H1 (cell line): ENCODE results near the gene KRTAP17-1. TPM values are rescaled to one million over a fixed set of nuclear protein-coding genes. Genes with fewer than 3 reads are reported as not detected.

Experiments used
- CTCF ChIA-PET: fragments of 300-600 bp; sonication (Branson Sonifier 250); formaldehyde crosslinking; loops from one replicate; lab custom pipeline; 2021; ENCODE audit not compliant: partially characterized antibody; lab: Charles Lee
- POLR2A ChIA-PET: fragments of 300-600 bp; sonication (Branson Sonifier 250); formaldehyde crosslinking; loops from one replicate; lab custom pipeline; 2021; ENCODE audit warnings: inconsistent platforms; ENCODE audit not compliant: partially characterized antibody; lab: Charles Lee
- DNase-seq, 2 experiments: peaks; one replicate each; pipeline versions ENCODE4 v3.0.0 to v3.0.0-alpha.2; 2010 to 2022; ENCODE audit warnings: low spot score in 2 of 2, low read depth in 1 of 2, mixed read lengths in 1 of 2
- FAIRE-seq: peaks from 2 replicates; lab custom pipeline; 2011; peaks lifted over from hg19 to GRCh38; lab: Jason Lieb, UNC
- H2AFZ ChIP-seq: 2 replicates; pipeline ENCODE4 v1.8.1; 2012; ENCODE audit warnings: low read length, inconsistent platforms
- H2AK5ac ChIP-seq: 2 replicates; pipeline ENCODE4 v1.6.1; 2013; ENCODE audit warnings: low read depth, low read length
- H2BK120ac ChIP-seq: replicated peaks from 2 replicates; pipeline ENCODE3; 2013; ENCODE audit warnings: low read depth, low read length, inconsistent platforms
- H2BK12ac ChIP-seq: 2 replicates; pipeline ENCODE4 v1.6.1; 2013; ENCODE audit warnings: low read depth, low read length
- H2BK15ac ChIP-seq: 2 replicates; pipeline ENCODE4 v1.6.1; 2013; ENCODE audit warnings: low read length
- H2BK20ac ChIP-seq: 2 replicates; pipeline ENCODE4 v1.6.1; 2013; ENCODE audit warnings: low read length
- H2BK5ac ChIP-seq: 2 replicates; pipeline ENCODE4 v1.6.1; 2013; ENCODE audit warnings: low read depth, low read length
- H3K14ac ChIP-seq: 2 replicates; pipeline ENCODE4 v1.6.1; 2013; ENCODE audit warnings: inconsistent platforms; ENCODE audit not compliant: insufficient read length
- H3K18ac ChIP-seq: 2 replicates; pipeline ENCODE4 v1.6.1; 2013; ENCODE audit warnings: low read length; ENCODE audit errors: extremely low read depth
- H3K23ac ChIP-seq: 2 replicates; pipeline ENCODE4 v1.6.1; 2013; ENCODE audit warnings: inconsistent platforms; ENCODE audit not compliant: insufficient read length
- H3K23me2 ChIP-seq: 2 replicates; pipeline ENCODE4 v1.6.1; 2013; ENCODE audit warnings: low read depth, low read length
- H3K27ac ChIP-seq: 2 replicates; pipeline ENCODE4 v1.6.1; 2011; ENCODE audit warnings: low read depth, low read length, inconsistent platforms
- H3K27me3 ChIP-seq, 4 experiments: replicated peaks in 1 of 4; 1 replicate in 1 of 4; 2 replicates in 3 of 4; pipeline versions ENCODE4 v1.6.1 to v1.8.1; 2011 to 2013; ENCODE audit warnings: low read length in 3 of 4, mild to moderate bottlenecking in 3 of 4, inconsistent platforms in 2 of 4, mixed read lengths in 2 of 4, moderate library complexity in 1 of 4; ENCODE audit not compliant: control insufficient read depth in 3 of 4, insufficient read depth in 3 of 4; ENCODE audit errors: extremely low read depth in 1 of 4
- H3K36me3 ChIP-seq, 4 experiments: 2 replicates each; pipeline versions ENCODE4 v1.6.1 to v1.8.1; 2011 to 2013; ENCODE audit warnings: mild to moderate bottlenecking in 4 of 4, low read length in 3 of 4, moderate library complexity in 2 of 4, control low read depth in 1 of 4, inconsistent platforms in 1 of 4; ENCODE audit not compliant: insufficient read depth in 4 of 4, control insufficient read depth in 2 of 4
- H3K4ac ChIP-seq: replicated peaks from 2 replicates; pipeline ENCODE3; 2013; ENCODE audit warnings: low read length, low read depth, mixed read lengths, inconsistent platforms; ENCODE audit not compliant: insufficient read length
- H3K4me1 ChIP-seq, 4 experiments: replicated peaks in 1 of 4; 1 replicate in 1 of 4; 2 replicates in 3 of 4; pipeline versions ENCODE4 v1.6.1 to v1.8.1; 2011 to 2013; ENCODE audit warnings: low read length in 3 of 4, inconsistent platforms in 2 of 4, mixed read lengths in 1 of 4; ENCODE audit not compliant: insufficient read depth in 4 of 4, control insufficient read depth in 3 of 4
- H3K4me2 ChIP-seq, 2 experiments: 2 replicates each; pipeline versions ENCODE4 v1.6.1 to v1.8.1; 2011 to 2013; ENCODE audit warnings: low read depth in 2 of 2, low read length in 2 of 2, control low read depth in 1 of 2, inconsistent platforms in 1 of 2, mild to moderate bottlenecking in 1 of 2; ENCODE audit not compliant: insufficient read depth in 1 of 2
- H3K4me3 ChIP-seq, 4 experiments: fragments of 200-600, 300-600 bp in 1 of 4; sonication (generic), shearing (Covaris generic), sonication (Bioruptor Twin) in 1 of 4; 2 replicates each; pipeline versions ENCODE4 v1.5.1 to v1.8.1; 2011 to 2016; ENCODE audit warnings: low read length in 4 of 4, low read depth in 3 of 4, control low read depth in 2 of 4, inconsistent platforms in 2 of 4, mild to moderate bottlenecking in 2 of 4, mixed read lengths in 1 of 4, moderate library complexity in 1 of 4; ENCODE audit not compliant: insufficient read depth in 2 of 4; ENCODE audit errors: extremely low read depth in 1 of 4
- H3K56ac ChIP-seq: replicated peaks from 2 replicates; pipeline ENCODE3; 2013; ENCODE audit warnings: low read depth, mild to moderate bottlenecking, mixed read lengths, low read length, inconsistent platforms; ENCODE audit not compliant: insufficient read length
- H3K79me1 ChIP-seq: 2 replicates; pipeline ENCODE4 v1.6.1; 2013; ENCODE audit warnings: low read depth, low read length, control low read depth
- H3K79me2 ChIP-seq, 2 experiments: 2 replicates each; pipeline versions ENCODE4 v1.6.1 to v1.8.1; 2012 to 2013; ENCODE audit warnings: low read length in 2 of 2, mild to moderate bottlenecking in 2 of 2, inconsistent platforms in 1 of 2; ENCODE audit not compliant: insufficient read depth in 2 of 2, control insufficient read depth in 1 of 2
- H3K9ac ChIP-seq, 4 experiments: replicated peaks in 1 of 4; 1 replicate in 1 of 4; 2 replicates in 3 of 4; pipeline versions ENCODE4 v1.6.1 to v1.8.1; 2011 to 2013; ENCODE audit warnings: low read depth in 3 of 4, low read length in 3 of 4, control low read depth in 2 of 4, mild to moderate bottlenecking in 2 of 4, moderate library complexity in 2 of 4, inconsistent platforms in 1 of 4; ENCODE audit errors: extremely low read depth in 1 of 4
- H3K9me3 ChIP-seq, 2 experiments: 2 replicates each; pipeline versions ENCODE4 v1.6.1 to v1.8.1; 2012 to 2013; ENCODE audit warnings: mild to moderate bottlenecking in 2 of 2, moderate library complexity in 2 of 2, control low read depth in 1 of 2, inconsistent platforms in 1 of 2, low read depth in 1 of 2, low read length in 1 of 2, mixed read lengths in 1 of 2; ENCODE audit not compliant: insufficient read depth in 2 of 2
- H4K20me1 ChIP-seq, 2 experiments: replicated peaks in 1 of 2; 2 replicates each; pipeline versions ENCODE3 to v1.8.1; 2011 to 2013; ENCODE audit warnings: inconsistent platforms in 2 of 2, low read length in 2 of 2, mild to moderate bottlenecking in 1 of 2; ENCODE audit not compliant: insufficient read depth in 2 of 2, control insufficient read depth in 1 of 2
- H4K5ac ChIP-seq: 2 replicates; pipeline ENCODE4 v1.6.1; 2013; ENCODE audit warnings: low read length, low read depth, mixed read lengths, inconsistent platforms; ENCODE audit not compliant: insufficient read length
- H4K8ac ChIP-seq: 2 replicates; pipeline ENCODE4 v1.8.0; 2013; ENCODE audit warnings: mild to moderate bottlenecking, moderate library complexity, low read length, inconsistent platforms; ENCODE audit not compliant: insufficient read depth; ENCODE audit errors: extremely low read depth
- H4K91ac ChIP-seq: replicated peaks from 2 replicates; pipeline ENCODE3; 2013; ENCODE audit warnings: low read length, mixed read lengths, inconsistent platforms; ENCODE audit not compliant: insufficient read length
- CEBPB ChIP-seq: IDR thresholded peaks from 2 replicates; pipeline ENCODE4 v1.6.1; 2012; ENCODE audit warnings: low read depth, low read length
- EP300 ChIP-seq, 2 experiments: IDR thresholded peaks; 1 replicate in 1 of 2; 2 replicates in 1 of 2; pipeline ENCODE4 v1.6.1; 2011 to 2012; ENCODE audit warnings: low read depth in 2 of 2, low read length in 2 of 2, mild to moderate bottlenecking in 2 of 2, borderline replicate concordance in 1 of 2, inconsistent platforms in 1 of 2, moderate library complexity in 1 of 2
- NANOG ChIP-seq: IDR thresholded peaks from 2 replicates; pipeline ENCODE4 v1.6.1; 2011; ENCODE audit warnings: low read length, low read depth, mild to moderate bottlenecking, inconsistent platforms; ENCODE audit not compliant: insufficient read depth, poor library complexity, severe bottlenecking
- SIRT6 ChIP-seq: IDR thresholded peaks from one replicate; pipeline ENCODE4 v1.7.1; 2012; ENCODE audit warnings: low read length, inconsistent platforms
- SP1 ChIP-seq: IDR thresholded peaks from 2 replicates; pipeline ENCODE4 v1.6.1; 2011; ENCODE audit warnings: low read depth, low read length
- SP2 ChIP-seq: IDR thresholded peaks from 2 replicates; pipeline ENCODE4 v1.6.1; 2012; ENCODE audit warnings: mild to moderate bottlenecking, low read length, inconsistent platforms
- SRF ChIP-seq: IDR thresholded peaks from 2 replicates; pipeline ENCODE4 v1.6.1; 2011; ENCODE audit warnings: mild to moderate bottlenecking, low read depth, low read length, moderate library complexity
- TAF7 ChIP-seq: optimal IDR thresholded peaks from 2 replicates; pipeline ENCODE3; 2011; ENCODE audit warnings: low read depth, mild to moderate bottlenecking, inconsistent platforms, low read length, moderate library complexity, borderline replicate concordance
- TBP ChIP-seq: IDR thresholded peaks from 2 replicates; pipeline ENCODE4 v1.6.1; 2011; ENCODE audit warnings: low read depth, low read length, improper control_type of control experiment
- TEAD4 ChIP-seq: IDR thresholded peaks from 2 replicates; pipeline ENCODE4 v1.6.1; 2012; ENCODE audit warnings: low read depth, low read length, inconsistent platforms, mixed read lengths
- YY1 ChIP-seq: IDR thresholded peaks from 2 replicates; pipeline ENCODE4 v1.6.1; 2011; ENCODE audit warnings: low read depth, mild to moderate bottlenecking, low read length
- ZNF274 ChIP-seq: IDR thresholded peaks from 2 replicates; pipeline ENCODE4 v1.7.0; 2012; ENCODE audit warnings: low read length, borderline replicate concordance; ENCODE audit errors: extremely low read depth
- WGBS, 2 experiments: shearing (Covaris generic) in 1 of 2; methylation state at CpG; one replicate each; pipeline versions ENCODE4 v1.1.6 to v1.1.7; 2013 to 2015; ENCODE audit warnings: low lambda C conversion rate in 2 of 2, mixed read lengths in 2 of 2, inconsistent platforms in 1 of 2, low coverage in 1 of 2, missing lambda C conversion rate in 1 of 2; ENCODE audit not compliant: insufficient replicate concordance in 2 of 2, insufficient coverage in 1 of 2, insufficient read length in 1 of 2; ENCODE audit errors: extremely low coverage in 1 of 2, missing lambda C conversion rate in 1 of 2; 5-methylcytosine and 5-hydroxymethylcytosine counted together
- polyA plus RNA-seq, 7 experiments: library from polyadenylated mRNA; depleted of rRNA in 3 of 7; stranded (reverse) in 5 of 7; unstranded in 2 of 7; fragments of >200 nt in 5 of 7; fragments of 200-250 nt in 2 of 7; gene quantifications; 1 replicate in 5 of 7; 2 replicates in 1 of 7; 4 replicates in 1 of 7; pipeline versions ENCODE4 v1.2.1 to v1.2.3, GENCODE V29; 2011 to 2013; ENCODE audit warnings: missing spikeins in 2 of 7, mixed read lengths in 2 of 7
- total RNA-seq: library from RNA; stranded (reverse); fragmentation: NEBNext Ultra II Directional; extraction: Animal tissue kit (Norgen Biotek cat#: 25700); gene quantifications from 2 replicates; pipeline ENCODE4 v1.2.1, GENCODE V29; 2021

Gene KRTAP17-1
- total and polyA plus RNA-seq, 2 of the 8 experiments (the other 6 are each of a cell fraction or from before 2014, with no cell fraction given), result not detected

GRCh38 chr17:41318231-41318630 lies 2.7 kb upstream of the KRTAP17-1 start:
- Histone ChIP-seq H4K8ac (no peak overlapping the region), H2BK5ac (no peak overlapping the region), H3K4me3 (no peak overlapping the region), H4K20me1 (no peaks in the 10 kb centered on the region), H3K23me2 (no peaks in the 10 kb centered on the region), H3K79me1 (no peaks in the 10 kb centered on the region), H2BK15ac (no peak overlapping the region), H3K4ac (no peak overlapping the region), H3K9ac (no peak overlapping the region), H4K5ac (no peak overlapping the region), H3K14ac (no peak overlapping the region), H3K27ac (no peak overlapping the region), H3K27me3 (no peaks in the 10 kb centered on the region), H3K56ac (no peak overlapping the region), H2BK20ac (no peak overlapping the region), H3K36me3 (no peaks in the 10 kb centered on the region), H4K91ac (no peak overlapping the region), H3K4me1 (0 out of 7 replicates have a peak, but pooled peaks cover 0 to 2% (median 0%) of the 10 kb centered on the region in 4 experiments), H3K9me3 (0 out of 4 replicates have a peak, but pooled peaks cover 0 to 5% of the 10 kb centered on the region in 2 experiments), H3K23ac (no peak overlapping the region), H2BK120ac (no peak overlapping the region), H3K4me2 (no peak overlapping the region), H3K18ac (no peak overlapping the region), H3K79me2 (no peaks in the 10 kb centered on the region), H2AK5ac (no peak overlapping the region), H2BK12ac (no peak overlapping the region), H2AFZ (no peak overlapping the region)
- DNase-seq, result no peak
- ChIA-PET POLR2A (no interaction called here), CTCF (no interaction called here)
- WGBS, 2 experiments, result 100% methylated on average over 2 of the region's 2 CpGs; no CpG with 5 or more reads in 1 of the 2 experiments
- no peak for FAIRE-seq
- TF ChIP-seq EP300 (IDR thresholded peaks at IDR 0.05; ENCODE audit: borderline replicate concordance in 1 of 2, low read depth in 2 of 2, low read length in 2 of 2) (no peak), ZNF274 (no peak), NANOG (no peak), SP1 (no peak), TBP (no peak), YY1 (no peak), TEAD4 (no peak), SIRT6 (no peak), SP2 (no peak), SRF (no peak), TAF7 (no peak), CEBPB (no peak)
